ENCODE data around the gene PYY. TPM values are rescaled to one million over a fixed set of nuclear protein-coding genes. Genes with fewer than 3 reads are reported as not detected.

Gene PYY
- total RNA-seq, 1 experiment from 2014 or later: not detected

DNA sequence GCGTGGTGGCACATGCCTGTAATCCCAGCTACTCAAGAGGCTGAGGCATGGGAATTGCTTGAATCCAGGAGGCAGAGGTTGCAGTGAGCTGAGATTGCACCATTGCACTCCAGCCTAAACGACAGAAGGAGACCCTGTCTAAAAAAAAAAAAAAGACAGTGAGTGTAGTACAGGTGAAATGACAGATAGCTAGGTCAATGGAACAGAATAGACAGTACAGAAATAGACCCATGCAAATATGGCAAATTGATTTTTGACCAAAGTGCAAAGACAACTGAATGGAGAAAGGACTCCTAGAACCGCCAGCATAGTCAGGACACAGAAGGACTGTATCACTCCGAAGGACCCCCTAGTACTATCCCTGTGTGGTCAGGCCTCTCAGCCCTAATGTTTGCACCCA, 16.6 kb upstream of the PYY start:
- no peaks in the 10 kb centered on the region for H3K9me2 ChIP-seq (replicated peaks; ENCODE audit: low read length)
- H3K4me1 ChIP-seq (ENCODE audit: insufficient read depth, low read length): no peaks in the 10 kb centered on the region
- H3K4me3 ChIP-seq (ENCODE audit: low read length): no peak overlapping the region
- no peaks in the 10 kb centered on the region for H3K36me3 ChIP-seq (ENCODE audit: low read depth, low read length)
- no TSS peak for BruUV-seq (replicated peaks)
- no peak overlapping the region for H2AFZ ChIP-seq (ENCODE audit: low read length)
- peaks cover 13% of the 10 kb centered on the region for H3K27me3 ChIP-seq (ENCODE audit: low read length)
- intact Hi-C loops (cut with micrococcal nuclease): no loop called here
- H3F3A ChIP-seq (ENCODE audit: low read length, unreplicated experiment): no peaks in the 10 kb centered on the region
- ChIA-PET POLR2A (ENCODE audit: unreplicated experiment) (no interaction called here), CTCF (interaction anchor here (0.6 kb wide), 1 partner anchor 131 kb away, joined by 3 read pairs; no protein-coding TSS in a partner anchor)
- no peaks in the 10 kb centered on the region for H3K9me3 ChIP-seq (ENCODE audit: low read length)
- H3K4me2 ChIP-seq (ENCODE audit: low read length): no peak overlapping the region
- no peak overlapping the region for H3K27ac ChIP-seq (ENCODE audit: low read length)
- DNase-seq (no peak), ATAC-seq (no peak)
- H3K9ac ChIP-seq (ENCODE audit: low read length): no peak overlapping the region
- no peaks in the 10 kb centered on the region for H4K20me1 ChIP-seq (ENCODE audit: low read length)
- no peaks in the 10 kb centered on the region for H3K79me2 ChIP-seq (ENCODE audit: low read length)
- TF ChIP-seq EZH2 (IDR thresholded peaks at IDR 0.05; ENCODE audit: low read length, unreplicated experiment): no peak
- no peak for TF ChIP-seq EZH2phosphoT487 (IDR thresholded peaks at IDR 0.05; ENCODE audit: borderline replicate concordance, low read length)
- TF ChIP-seq, protein P1, sequence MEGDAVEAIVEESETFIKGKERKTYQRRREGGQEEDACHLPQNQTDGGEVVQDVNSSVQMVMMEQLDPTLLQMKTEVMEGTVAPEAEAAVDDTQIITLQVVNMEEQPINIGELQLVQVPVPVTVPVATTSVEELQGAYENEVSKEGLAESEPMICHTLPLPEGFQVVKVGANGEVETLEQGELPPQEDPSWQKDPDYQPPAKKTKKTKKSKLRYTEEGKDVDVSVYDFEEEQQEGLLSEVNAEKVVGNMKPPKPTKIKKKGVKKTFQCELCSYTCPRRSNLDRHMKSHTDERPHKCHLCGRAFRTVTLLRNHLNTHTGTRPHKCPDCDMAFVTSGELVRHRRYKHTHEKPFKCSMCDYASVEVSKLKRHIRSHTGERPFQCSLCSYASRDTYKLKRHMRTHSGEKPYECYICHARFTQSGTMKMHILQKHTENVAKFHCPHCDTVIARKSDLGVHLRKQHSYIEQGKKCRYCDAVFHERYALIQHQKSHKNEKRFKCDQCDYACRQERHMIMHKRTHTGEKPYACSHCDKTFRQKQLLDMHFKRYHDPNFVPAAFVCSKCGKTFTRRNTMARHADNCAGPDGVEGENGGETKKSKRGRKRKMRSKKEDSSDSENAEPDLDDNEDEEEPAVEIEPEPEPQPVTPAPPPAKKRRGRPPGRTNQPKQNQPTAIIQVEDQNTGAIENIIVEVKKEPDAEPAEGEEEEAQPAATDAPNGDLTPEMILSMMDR (conservative IDR thresholded peaks at IDR 0.05; ENCODE audit: low read depth, low read length): no peak

DNA sequence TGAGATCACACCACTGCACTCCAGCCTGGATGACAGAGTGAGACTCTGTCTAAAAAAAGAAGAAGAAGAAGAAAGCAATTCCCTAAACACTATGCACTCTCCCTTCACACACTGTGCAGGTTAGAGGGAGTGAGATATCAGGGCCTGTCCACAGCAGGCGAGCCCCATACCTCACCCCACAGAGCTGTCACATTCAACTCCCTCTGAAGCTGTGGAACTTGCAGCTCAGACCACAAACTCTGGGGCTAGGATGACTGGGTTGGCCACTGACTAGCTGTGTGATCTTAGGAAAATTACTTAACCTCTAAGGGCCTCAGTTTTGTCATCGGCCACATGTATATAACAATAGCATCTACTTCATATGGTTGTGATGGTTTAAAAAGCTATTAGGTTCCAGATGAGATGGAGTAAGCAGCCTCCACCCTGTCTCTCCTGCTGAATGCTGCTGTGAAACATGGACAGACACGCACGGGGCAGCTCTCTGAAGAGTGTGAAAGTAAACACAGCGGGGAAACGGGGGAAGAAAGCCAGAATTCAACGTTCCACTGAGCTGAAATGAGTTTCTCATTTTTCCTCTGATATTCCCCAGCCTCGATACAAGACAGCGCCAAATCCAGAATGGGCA, 13.6 kb upstream of the PYY start:
- CTCF ChIA-PET: interaction anchor here (0.5 kb wide), 1 partner anchor 436 kb away, joined by 3 read pairs; no protein-coding TSS in a partner anchor
- TF ChIP-seq, protein P1 (conservative IDR thresholded peaks at IDR 0.05; ENCODE audit: low read depth, low read length): no peak
- TF ChIP-seq EZH2 (IDR thresholded peaks at IDR 0.05; ENCODE audit: low read length, unreplicated experiment): no peak
- no peak for TF ChIP-seq EZH2phosphoT487 (IDR thresholded peaks at IDR 0.05; ENCODE audit: borderline replicate concordance, low read length)
- ATAC-seq: no peak

DNA sequence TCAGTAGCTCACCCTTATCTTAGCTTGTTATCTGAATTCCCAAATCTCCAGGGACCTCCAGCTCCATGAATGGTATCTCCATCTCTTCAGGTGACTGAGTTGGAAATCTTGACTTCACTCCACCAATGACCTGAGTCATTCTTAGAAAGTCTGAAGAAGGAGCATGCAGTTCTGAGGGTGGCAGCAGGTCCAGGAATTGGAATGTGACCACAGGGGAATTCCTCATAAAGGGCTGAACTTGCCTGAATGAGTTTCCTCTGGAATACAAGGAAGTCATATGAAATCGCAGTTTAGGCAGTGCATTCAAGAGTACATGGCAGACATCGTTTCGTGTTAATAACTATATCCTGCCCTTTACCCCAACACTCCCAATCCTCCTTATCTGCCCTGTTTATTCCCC, 12.5 kb upstream of the PYY start:
- H3F3A ChIP-seq (ENCODE audit: low read length, unreplicated experiment): no peaks in the 10 kb centered on the region
- no TSS peak for BruUV-seq (replicated peaks)
- no peaks in the 10 kb centered on the region for H3K9me3 ChIP-seq (ENCODE audit: low read length)
- H3K9me2 ChIP-seq (replicated peaks; ENCODE audit: low read length): no peaks in the 10 kb centered on the region
- H3K27me3 ChIP-seq (ENCODE audit: low read length): no peaks in the 10 kb centered on the region
- no peaks in the 10 kb centered on the region for H3K79me2 ChIP-seq (ENCODE audit: low read length)
- no peak overlapping the region for H3K4me3 ChIP-seq (ENCODE audit: low read length)
- no peak overlapping the region for H3K9ac ChIP-seq (ENCODE audit: low read length)
- no peak overlapping the region for H2AFZ ChIP-seq (ENCODE audit: low read length)
- no peak overlapping the region for H3K27ac ChIP-seq (ENCODE audit: low read length)
- TF ChIP-seq EZH2phosphoT487 (IDR thresholded peaks at IDR 0.05; ENCODE audit: borderline replicate concordance, low read length): no peak
- TF ChIP-seq EZH2 (IDR thresholded peaks at IDR 0.05; ENCODE audit: low read length, unreplicated experiment): no peak
- TF ChIP-seq, protein P1 (conservative IDR thresholded peaks at IDR 0.05; ENCODE audit: low read depth, low read length): no peak
- ATAC-seq (no peak), DNase-seq (no peak)
- no peaks in the 10 kb centered on the region for H4K20me1 ChIP-seq (ENCODE audit: low read length)
- ChIA-PET CTCF (no interaction called here), POLR2A (ENCODE audit: unreplicated experiment) (no interaction called here)
- no peak overlapping the region for H3K4me2 ChIP-seq (ENCODE audit: low read length)
- intact Hi-C loops (cut with micrococcal nuclease): no loop called here
- no peaks in the 10 kb centered on the region for H3K4me1 ChIP-seq (ENCODE audit: insufficient read depth, low read length)
- no peaks in the 10 kb centered on the region for H3K36me3 ChIP-seq (ENCODE audit: low read depth, low read length)

More for the DNA sequence above, 13.6 kb upstream of the PYY start:
- BruUV-seq (replicated peaks): no TSS peak
- Histone ChIP-seq H3K9me2 (replicated peaks; ENCODE audit: low read length) (no peaks in the 10 kb centered on the region), H2AFZ (ENCODE audit: low read length) (peak overlapping the region; percentile 1; the same call in 1 of the 2 replicates), H4K20me1 (ENCODE audit: low read length) (no peaks in the 10 kb centered on the region), H3K4me2 (ENCODE audit: low read length) (no peak overlapping the region), H3K9me3 (ENCODE audit: low read length) (no peaks in the 10 kb centered on the region), H3K79me2 (ENCODE audit: low read length) (no peaks in the 10 kb centered on the region), H3K9ac (ENCODE audit: low read length) (no peak overlapping the region), H3F3A (ENCODE audit: low read length, unreplicated experiment) (no peaks in the 10 kb centered on the region), H3K4me1 (ENCODE audit: insufficient read depth, low read length) (no peaks in the 10 kb centered on the region), H3K27me3 (ENCODE audit: low read length) (no peaks in the 10 kb centered on the region), H3K4me3 (ENCODE audit: low read length) (no peak overlapping the region), H3K36me3 (ENCODE audit: low read depth, low read length) (no peaks in the 10 kb centered on the region), H3K27ac (ENCODE audit: low read length) (no peak overlapping the region)
- POLR2A ChIA-PET (ENCODE audit: unreplicated experiment): no interaction called here
- intact Hi-C loops (cut with micrococcal nuclease): no loop called here
- no peak for DNase-seq
